Measurements from ENCODE around the gene TM4SF4. TPM values are rescaled to one million over a fixed set of nuclear protein-coding genes. Genes with fewer than 3 reads are reported as not detected.
A peak's percentile ranks its signal among the peaks of the same experiment; 100 is the strongest.

Gene TM4SF4
- total RNA-seq, 1 experiment from 2014 or later, result not detected

DNA sequence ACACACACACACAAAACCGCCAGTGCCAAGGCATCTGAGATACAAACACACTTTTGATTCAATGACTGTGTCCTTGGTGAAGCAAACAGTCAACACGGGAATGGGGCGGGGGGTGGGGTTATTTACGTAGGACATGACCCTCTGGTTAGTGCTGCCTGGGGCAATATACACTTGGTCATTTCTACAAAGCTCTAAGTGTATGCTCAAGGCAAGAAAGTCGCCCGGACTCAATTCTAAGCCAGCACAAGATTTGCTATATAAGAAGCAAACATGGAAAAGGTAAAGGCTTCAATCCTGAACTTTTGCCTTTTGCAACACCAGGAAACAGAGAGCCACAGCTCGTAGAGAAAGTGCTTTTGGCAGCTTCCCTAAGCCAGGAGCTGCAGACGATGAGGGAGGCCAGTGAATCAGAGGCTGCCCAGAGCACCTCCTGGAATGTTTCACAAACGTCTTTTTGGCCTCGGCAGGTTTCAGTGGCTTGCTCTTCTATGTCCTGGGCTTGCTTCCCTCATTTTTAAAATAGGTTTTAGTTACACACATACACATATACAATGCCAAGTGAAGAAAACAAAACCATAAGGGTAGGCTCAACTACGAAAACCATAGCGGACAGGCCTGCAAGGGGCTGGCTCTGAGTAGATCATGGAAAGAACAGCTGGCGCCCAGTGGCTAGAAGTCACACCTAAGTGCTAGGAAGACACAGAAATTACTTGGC lies 73.6 kb downstream of the TM4SF4 start:
- no peaks in the 10 kb centered on the region for H3K9me3 Mint-ChIP-seq (ENCODE audit: unreplicated experiment)
- H3K36me3 Mint-ChIP-seq (ENCODE audit: insufficient read depth, unreplicated experiment), result peaks cover 9% of the 10 kb centered on the region
- H3K4me1 Mint-ChIP-seq (ENCODE audit: insufficient read depth, unreplicated experiment), result peaks cover 18% of the 10 kb centered on the region
- DNase-seq (ENCODE audit: unreplicated experiment), result peak; percentile 86
- BruUV-seq (replicated peaks), result TSS peak; percentile 59
- peak overlapping the region; percentile 66 for H3K4me3 Mint-ChIP-seq (ENCODE audit: unreplicated experiment)
- peak overlapping the region; percentile 94 for H3K27ac Mint-ChIP-seq (ENCODE audit: low read depth, unreplicated experiment)
- intact Hi-C loops (cut with micrococcal nuclease), result no loop called here
- H3K27me3 Mint-ChIP-seq (ENCODE audit: insufficient read depth, unreplicated experiment), result no peaks in the 10 kb centered on the region
- TF ChIP-seq CTCF (IDR thresholded peaks at IDR 0.05; ENCODE audit: unreplicated experiment), result no peak
- ChIA-PET POLR2A (interaction anchor here (0.6 to 1.9 kb wide), 8 partner anchors 12 to 1745 kb away, joined by 3 to 12 read pairs (median 4); partner anchors contain the start of genes COMMD2, RNF13 and WWTR1), CTCF (interaction anchor here (0.5 to 2.7 kb wide), 7 partner anchors 17 to 981 kb away, joined by 3 to 12 read pairs (median 3); no protein-coding TSS in a partner anchor)

- H3K4me3 Mint-ChIP-seq (ENCODE audit: unreplicated experiment), result peak overlapping the region; percentile 66
- peaks cover 18% of the 10 kb centered on the region for H3K4me1 Mint-ChIP-seq (ENCODE audit: insufficient read depth, unreplicated experiment)
- intact Hi-C loops (cut with micrococcal nuclease), result no loop called here
- TF ChIP-seq CTCF (IDR thresholded peaks at IDR 0.05; ENCODE audit: unreplicated experiment), result no peak
- no peaks in the 10 kb centered on the region for H3K27me3 Mint-ChIP-seq (ENCODE audit: insufficient read depth, unreplicated experiment)
- H3K36me3 Mint-ChIP-seq (ENCODE audit: insufficient read depth, unreplicated experiment), result peaks cover 9% of the 10 kb centered on the region
- DNase-seq (ENCODE audit: unreplicated experiment), result no peak
- H3K9me3 Mint-ChIP-seq (ENCODE audit: unreplicated experiment), result no peaks in the 10 kb centered on the region
- CTCF ChIA-PET, result interaction anchor here (0.5 to 1.2 kb wide), 4 partner anchors 20 to 981 kb away, joined by 3 to 4 read pairs (median 3); no protein-coding TSS in a partner anchor
- no TSS peak for BruUV-seq (replicated peaks)
- POLR2A ChIA-PET, result interaction anchor here (0.9 to 1.9 kb wide), 6 partner anchors 11 to 203 kb away, joined by 3 to 12 read pairs (median 5); partner anchors contain the start of genes COMMD2 and WWTR1
- peak overlapping the region; percentile 94 for H3K27ac Mint-ChIP-seq (ENCODE audit: low read depth, unreplicated experiment)
These were observed 74.2 kb downstream of the TM4SF4 start for GRCh38 chr3:149548669-149549065.

- Mint-ChIP-seq H3K4me3 (ENCODE audit: unreplicated experiment) (no peak overlapping the region), H3K36me3 (ENCODE audit: insufficient read depth, unreplicated experiment) (peaks cover 2% of the 10 kb centered on the region), H3K4me1 (ENCODE audit: insufficient read depth, unreplicated experiment) (peaks cover 40% of the 10 kb centered on the region), H3K27ac (ENCODE audit: low read depth, unreplicated experiment) (no peak overlapping the region), H3K9me3 (ENCODE audit: unreplicated experiment) (no peaks in the 10 kb centered on the region), H3K27me3 (ENCODE audit: insufficient read depth, unreplicated experiment) (no peaks in the 10 kb centered on the region)
- ChIA-PET POLR2A (no interaction called here), CTCF (interaction anchor here (2.0 kb wide), 1 partner anchor 17 kb away, joined by 7 read pairs; no protein-coding TSS in a partner anchor)
- no peak for TF ChIP-seq CTCF (IDR thresholded peaks at IDR 0.05; ENCODE audit: unreplicated experiment)
- no TSS peak for BruUV-seq (replicated peaks)
- intact Hi-C loops (cut with micrococcal nuclease), result no loop called here
- no peak for DNase-seq (ENCODE audit: unreplicated experiment)
These were observed 77.0 kb downstream of the TM4SF4 start for GRCh38 chr3:149551500-149551899.

- intact Hi-C loops (cut with micrococcal nuclease), result no loop called here
- no peak for TF ChIP-seq CTCF (IDR thresholded peaks at IDR 0.05; ENCODE audit: unreplicated experiment)
- no peaks in the 10 kb centered on the region for H3K27me3 Mint-ChIP-seq (ENCODE audit: insufficient read depth, unreplicated experiment)
- H3K4me3 Mint-ChIP-seq (ENCODE audit: unreplicated experiment), result no peak overlapping the region
- H3K4me1 Mint-ChIP-seq (ENCODE audit: insufficient read depth, unreplicated experiment), result peaks cover 38% of the 10 kb centered on the region
- peaks cover 8% of the 10 kb centered on the region for H3K36me3 Mint-ChIP-seq (ENCODE audit: insufficient read depth, unreplicated experiment)
- BruUV-seq (replicated peaks), result no TSS peak
- DNase-seq (ENCODE audit: unreplicated experiment), result no peak
- no peak overlapping the region for H3K27ac Mint-ChIP-seq (ENCODE audit: low read depth, unreplicated experiment)
- CTCF ChIA-PET, result interaction anchor here (0.8 to 1.4 kb wide), 2 partner anchors 165 to 213 kb away, joined by 3 to 4 read pairs; no protein-coding TSS in a partner anchor
- POLR2A ChIA-PET, result no interaction called here
- no peaks in the 10 kb centered on the region for H3K9me3 Mint-ChIP-seq (ENCODE audit: unreplicated experiment)
These were observed 78.2 kb downstream of the TM4SF4 start for GRCh38 chr3:149552700-149553099.

Other genes starting within 250 kb of the TM4SF4 start
- not detected in 2 replicates for gene TM4SF18, start 141.1 kb upstream of the TM4SF4 start, total RNA-seq (2022)
- gene TM4SF1, start 97.0 kb upstream of the TM4SF4 start, total RNA-seq (2022), result 20.1 and 27.7 TPM in 2 replicates
- 52.9 and 54.9 TPM in 2 replicates for gene WWTR1, start 183.3 kb downstream of the TM4SF4 start, total RNA-seq (2022)